Pancreas (tissue), 10 donors: ENCODE results near the gene SHTN1. TPM values are rescaled to one million over a fixed set of nuclear protein-coding genes. Genes with fewer than 3 reads are reported as not detected.
A peak's percentile ranks its signal among the peaks of the same experiment; 100 is the strongest.

Experiments
- ATAC-seq, 4 donors: fragments of 200-7000 bp; cut with Tn5 transposase; one replicate each; pipeline versions ENCODE4 v1.8.0 to v1.9.1; 2020; ENCODE audit warnings: mild to moderate bottlenecking in 4 of 4, moderate library complexity in 4 of 4
- DNase-seq, 6 donors: peaks; one replicate each; pipeline ENCODE4 v3.0.0-alpha.2; 2020
- FAIRE-seq: peaks from 2 replicates; lab custom pipeline; 2012; peaks lifted over from hg19 to GRCh38; lab: Jason Lieb, UNC
- H3K27ac ChIP-seq, 4 donors: fragments of 200-600 bp; sonication (generic); 1 replicate in 3 of 4; 2 replicates in 1 of 4; pipeline versions ENCODE4 v1.5.0 to v1.8.0; 2020
- H3K27me3 ChIP-seq, 4 donors: fragments of 200-600 bp; one replicate each; pipeline ENCODE4 v1.8.0; 2021
- H3K36me3 ChIP-seq, 3 donors: fragments of 200-600 bp; sonication (generic) in 1 of 3; one replicate each; pipeline versions ENCODE4 v1.5.0 to v1.8.0; 2020 to 2021
- H3K4me1 ChIP-seq, 3 donors: fragments of 200-600 bp; one replicate each; pipeline ENCODE4 v1.8.0; 2021
- H3K4me3 ChIP-seq, 4 donors: fragments of 200-600 bp; sonication (generic) in 2 of 4; one replicate each; pipeline versions ENCODE4 v1.5.0 to v1.8.0; 2020 to 2021
- H3K9me3 ChIP-seq, 4 donors: fragments of 200-600 bp; one replicate each; pipeline ENCODE4 v1.8.0; 2021
- CTCF ChIP-seq, 4 donors: fragments of 200-600 bp; sonication (generic) in 3 of 4; IDR thresholded peaks; one replicate each; pipeline versions ENCODE4 v1.5.0 to v1.8.0; 2021; ENCODE audit warnings: antibody characterized with exemption in 4 of 4
- WGBS, 2 donors: extraction: QIAGEN DNeasy Blood & Tissue Kit; methylation state at CpG; one replicate each; pipeline ENCODE4 v1.1.7; 2013; 5-methylcytosine and 5-hydroxymethylcytosine counted together
- intact Hi-C, 3 donors: fragments of 100-400 bp; cut with DNase I; formaldehyde crosslinking; loops; one replicate each; pipeline versions ENCODE4 v1.11.1 to v1.14.2; 2022
- polyA plus RNA-seq, 2 donors: library from polyadenylated mRNA; stranded (reverse); fragments of 200-250 nt; gene quantifications; one replicate each; pipeline ENCODE4 v1.2.3, GENCODE V29; 2013
- total RNA-seq, 6 donors: library from RNA; stranded (reverse); fragmentation: NEBNext Ultra II Directional in 4 of 6; extraction: Animal tissue kit (Norgen Biotek cat#: 25700) in 4 of 6; gene quantifications; one replicate each; pipeline versions ENCODE4 v1.2.1 to v1.2.4, GENCODE V29; 2021 to 2023
- donor health status: healthy with polysubstance abuse.
- donor health status: DM: no; HTN: no; CAD: no; lungs with moderate emphysema.
- donor health status: DM: no; HTN: no; CAD: no.
- donor health status: control.
- donor health status: control.
- donor health status: Bipolar disorder and iron deficiency.
- donor health status: DM: yes; HTN: yes; CAD: no.
- donor health status: DM: no; HTN: no; CAD: no.
- donor health status: DM: no; HTN: no; CAD: no.
- donor health status: DM: yes; HTN: yes; CAD: no.

The SHTN1 gene
- total and polyA plus RNA-seq, 8 donors = 12.7 to 31.6 (median 20.2) TPM

GRCh38 chr10:116952729-116953128 lies 52.3 kb downstream of the SHTN1 start:
- intact Hi-C loops = no loop called here
- Histone ChIP-seq H3K27ac (no peak overlapping the region), H3K4me3 (no peak overlapping the region), H3K9me3 (no peaks in the 10 kb centered on the region), H3K27me3 (no peaks in the 10 kb centered on the region), H3K36me3 (peaks cover 0 to 10% (median 0%) of the 10 kb centered on the region in 3 donors), H3K4me1 (peaks cover 0 to 11% (median 0%) of the 10 kb centered on the region in 3 donors)
- 66 to 72% methylated on average over 1 of the region's 1 CpG for WGBS, 2 donors
- DNase-seq (no peak), FAIRE-seq (no peak), ATAC-seq (no peak)
- no peak for TF ChIP-seq CTCF (IDR thresholded peaks at IDR 0.05)

- H3K4me3 ChIP-seq = no peak overlapping the region
- intact Hi-C loops = no loop called here
- FAIRE-seq (no peak), DNase-seq (no peak), ATAC-seq (no peak)
- no peaks in the 10 kb centered on the region for H3K27me3 ChIP-seq
- no peaks in the 10 kb centered on the region for H3K9me3 ChIP-seq
- H3K27ac ChIP-seq = peak overlapping the region in 1 of 4 donors; percentile 24
- TF ChIP-seq CTCF (IDR thresholded peaks at IDR 0.05) = no peak
- peaks cover 0 to 8% (median 5%) of the 10 kb centered on the region in 3 donors for H3K36me3 ChIP-seq
- WGBS, 2 donors = 86 to 98% methylated on average over 1 of the region's 1 CpG
- peaks cover 0 to 18% (median 0%) of the 10 kb centered on the region in 3 donors for H3K4me1 ChIP-seq
Measured at GRCh38 chr10:116948530-116948870, 56.5 kb downstream of the SHTN1 start.

GRCh38 chr10:116947841-116948529 lies 57.0 kb downstream of the SHTN1 start:
- FAIRE-seq (no peak), ATAC-seq (peak in 3 of 4 donors; percentile 57 to 80 (median 78)), DNase-seq (peak in 1 of 6 donors; percentile 20)
- Histone ChIP-seq H3K27me3 (no peaks in the 10 kb centered on the region), H3K4me3 (no peak overlapping the region), H3K4me1 (peaks cover 0 to 18% (median 0%) of the 10 kb centered on the region in 3 donors), H3K27ac (peak overlapping the region in 2 of 4 donors; percentile 19 to 24), H3K36me3 (peaks cover 0 to 10% (median 4%) of the 10 kb centered on the region in 3 donors), H3K9me3 (no peaks in the 10 kb centered on the region)
- WGBS, 2 donors = 61 to 76% methylated on average over 2 of the region's 2 CpGs
- intact Hi-C loops = no loop called here
- no peak for TF ChIP-seq CTCF (IDR thresholded peaks at IDR 0.05)

- TF ChIP-seq CTCF (IDR thresholded peaks at IDR 0.05) = no peak
- no peak for DNase-seq
- Histone ChIP-seq H3K4me3 (no peak overlapping the region), H3K9me3 (no peaks in the 10 kb centered on the region), H3K27me3 (no peaks in the 10 kb centered on the region), H3K36me3 (peaks cover 0 to 10% (median 6%) of the 10 kb centered on the region in 3 donors), H3K27ac (no peak overlapping the region), H3K4me1 (peaks cover 0 to 18% (median 0%) of the 10 kb centered on the region in 3 donors)
- WGBS, 2 donors = 92 to 96% methylated on average over 2 of the region's 2 CpGs
- intact Hi-C loops = no loop called here
- ATAC-seq = no peak
- no peak for FAIRE-seq
Measured at GRCh38 chr10:116944911-116945310, 60.1 kb downstream of the SHTN1 start.

DNA sequence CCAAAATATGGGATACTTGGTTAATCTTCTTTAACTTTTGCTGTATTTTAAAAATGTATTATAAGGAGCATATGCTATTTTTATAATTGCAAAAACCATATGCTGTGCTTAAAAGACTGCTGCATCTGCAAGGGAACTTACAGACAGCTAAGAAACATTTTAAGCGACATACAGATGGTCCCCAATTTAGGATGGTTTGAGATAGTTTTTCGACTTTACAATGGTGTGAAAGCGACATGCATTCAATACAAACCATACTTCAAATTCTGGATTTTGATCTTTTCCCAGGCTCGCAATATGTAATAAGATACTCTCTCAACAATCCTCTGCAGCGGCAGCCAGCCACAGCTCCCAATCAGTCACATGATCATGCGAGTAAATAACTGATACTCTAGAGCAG lies 73.2 kb downstream of the SHTN1 start:
- no peak for DNase-seq
- H3K4me1 ChIP-seq = no peaks in the 10 kb centered on the region
- no peak for FAIRE-seq
- no peak overlapping the region for H3K27ac ChIP-seq
- no peak overlapping the region for H3K4me3 ChIP-seq
- H3K9me3 ChIP-seq = no peaks in the 10 kb centered on the region
- intact Hi-C loops = no loop called here
- no peak for ATAC-seq
- no peaks in the 10 kb centered on the region for H3K27me3 ChIP-seq
- WGBS, 2 donors = 98% methylated on average over 6 of the region's 6 CpGs
- H3K36me3 ChIP-seq = peaks cover 0 to 16% (median 6%) of the 10 kb centered on the region in 3 donors
- TF ChIP-seq CTCF (IDR thresholded peaks at IDR 0.05) = no peak
